Transverse colon (tissue), 4 donors: ENCODE data around the gene DRD2.

Experiments
- POLR2A ChIP-seq: fragments of 450-650 bp; IDR thresholded peaks from one replicate; pipeline ENCODE4 v1.6.1; 2016; ENCODE audit warnings: antibody characterized with exemption, mild to moderate bottlenecking, moderate library complexity
- POLR2AphosphoS5 ChIP-seq, 3 donors: sonication (generic); formaldehyde crosslinking; IDR thresholded peaks; one replicate each; pipeline ENCODE4 v1.6.1; 2016; ENCODE audit warnings: antibody characterized with exemption in 3 of 3
- TF ChIP-seq, protein P1 (sequence below), 5 experiments: fragments of 200-600 bp in 3 of 5; fragments of 450-650 bp in 2 of 5; sonication (generic) in 3 of 5; IDR thresholded peaks; 1 replicate in 2 of 5; 2 replicates in 3 of 5; pipeline ENCODE4 v1.5.1; 2016 to 2017; ENCODE audit warnings: antibody characterized with exemption in 5 of 5, inconsistent platforms in 3 of 5, mild to moderate bottlenecking in 2 of 5, moderate library complexity in 1 of 5

DNA sequence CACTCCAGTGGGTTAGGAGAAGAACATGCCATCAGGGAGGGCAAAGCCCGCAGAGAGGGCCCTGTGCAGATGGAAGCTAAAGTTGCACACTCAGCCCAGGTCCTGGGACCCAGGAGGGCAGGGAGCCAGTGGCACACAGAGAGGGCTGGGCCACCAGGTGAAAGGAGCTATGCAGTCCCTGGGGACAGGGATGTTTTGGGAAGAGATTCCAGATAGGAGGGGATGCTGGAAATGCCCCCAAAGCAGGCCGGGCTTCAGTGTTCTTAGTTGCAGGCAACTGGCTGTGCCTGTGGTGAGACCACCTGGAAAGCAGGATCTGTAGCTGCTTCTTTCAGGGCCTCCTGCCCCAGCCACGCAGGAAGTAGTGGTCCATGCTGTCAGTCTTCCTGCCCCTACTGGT lies 68.0 kb downstream of the DRD2 start:
- TF ChIP-seq POLR2AphosphoS5 (IDR thresholded peaks at IDR 0.05) (no peak), POLR2A (no peak)
- TF ChIP-seq, protein P1, sequence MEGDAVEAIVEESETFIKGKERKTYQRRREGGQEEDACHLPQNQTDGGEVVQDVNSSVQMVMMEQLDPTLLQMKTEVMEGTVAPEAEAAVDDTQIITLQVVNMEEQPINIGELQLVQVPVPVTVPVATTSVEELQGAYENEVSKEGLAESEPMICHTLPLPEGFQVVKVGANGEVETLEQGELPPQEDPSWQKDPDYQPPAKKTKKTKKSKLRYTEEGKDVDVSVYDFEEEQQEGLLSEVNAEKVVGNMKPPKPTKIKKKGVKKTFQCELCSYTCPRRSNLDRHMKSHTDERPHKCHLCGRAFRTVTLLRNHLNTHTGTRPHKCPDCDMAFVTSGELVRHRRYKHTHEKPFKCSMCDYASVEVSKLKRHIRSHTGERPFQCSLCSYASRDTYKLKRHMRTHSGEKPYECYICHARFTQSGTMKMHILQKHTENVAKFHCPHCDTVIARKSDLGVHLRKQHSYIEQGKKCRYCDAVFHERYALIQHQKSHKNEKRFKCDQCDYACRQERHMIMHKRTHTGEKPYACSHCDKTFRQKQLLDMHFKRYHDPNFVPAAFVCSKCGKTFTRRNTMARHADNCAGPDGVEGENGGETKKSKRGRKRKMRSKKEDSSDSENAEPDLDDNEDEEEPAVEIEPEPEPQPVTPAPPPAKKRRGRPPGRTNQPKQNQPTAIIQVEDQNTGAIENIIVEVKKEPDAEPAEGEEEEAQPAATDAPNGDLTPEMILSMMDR (IDR thresholded peaks at IDR 0.05) = no peak
